H1 (cell line): Measurements from ENCODE around the gene SPAG8. TPM values are rescaled to one million over a fixed set of nuclear protein-coding genes. Genes with fewer than 3 reads are reported as not detected.

Experiments
- CBX5 ChIP-seq: fragments of 300-800, 300-1000 bp; sonication (generic); IDR thresholded peaks from 2 replicates; pipeline ENCODE4 v1.7.1; 2016; ENCODE audit warnings: antibody characterized with exemption, low read length, low read depth
- CREB1 ChIP-seq: IDR thresholded peaks from 2 replicates; pipeline ENCODE4 v1.6.1; 2012; ENCODE audit warnings: inconsistent platforms
- CTCF ChIP-seq, 3 experiments: IDR thresholded peaks; 1 replicate in 2 of 3; 2 replicates in 1 of 3; pipeline versions ENCODE4 v1.5.1 to v1.6.1; 2011; ENCODE audit warnings: low read length in 3 of 3, mild to moderate bottlenecking in 3 of 3, inconsistent platforms in 2 of 3, low read depth in 1 of 3, moderate library complexity in 1 of 3; ENCODE audit not compliant: insufficient read depth in 1 of 3; ENCODE audit errors: control extremely low read depth in 1 of 3
- EGR1 ChIP-seq: IDR thresholded peaks from 2 replicates; pipeline ENCODE4 v1.6.1; 2011; ENCODE audit warnings: low read depth, low read length, borderline replicate concordance
- KDM5A ChIP-seq: fragments of 200-600 bp; IDR thresholded peaks from 2 replicates; pipeline ENCODE4 v1.7.1; 2012; ENCODE audit warnings: mild to moderate bottlenecking, low read length, inconsistent platforms, mixed read lengths
- TAF1 ChIP-seq: IDR thresholded peaks from 2 replicates; pipeline ENCODE4 v1.6.1; 2011; ENCODE audit warnings: mild to moderate bottlenecking, low read depth, low read length
- TAF7 ChIP-seq: optimal IDR thresholded peaks from 2 replicates; pipeline ENCODE3; 2011; ENCODE audit warnings: low read depth, mild to moderate bottlenecking, inconsistent platforms, low read length, moderate library complexity, borderline replicate concordance
- polyA plus RNA-seq, 7 experiments: library from polyadenylated mRNA; depleted of rRNA in 3 of 7; stranded (reverse) in 5 of 7; unstranded in 2 of 7; fragments of >200 nt in 5 of 7; fragments of 200-250 nt in 2 of 7; gene quantifications; 1 replicate in 5 of 7; 2 replicates in 1 of 7; 4 replicates in 1 of 7; pipeline versions ENCODE4 v1.2.1 to v1.2.3, GENCODE V29; 2011 to 2013; ENCODE audit warnings: missing spikeins in 2 of 7, mixed read lengths in 2 of 7
- total RNA-seq: library from RNA; stranded (reverse); fragmentation: NEBNext Ultra II Directional; extraction: Animal tissue kit (Norgen Biotek cat#: 25700); gene quantifications from 2 replicates; pipeline ENCODE4 v1.2.1, GENCODE V29; 2021
- TF ChIP-seq, protein P1 (sequence below): fragments of 300-600 bp; sonication (generic); IDR thresholded peaks from 2 replicates; pipeline ENCODE4 v1.7.1; 2012; ENCODE audit warnings: low read length, moderate library complexity, mild to moderate bottlenecking, inconsistent platforms; ENCODE audit not compliant: insufficient replicate concordance
- TF ChIP-seq, protein P2 (sequence below): IDR thresholded peaks from 2 replicates; pipeline ENCODE4 v1.6.1; 2011; ENCODE audit warnings: low read depth, mild to moderate bottlenecking, low read length; ENCODE audit not compliant: insufficient read depth

The SPAG8 gene
- total and polyA plus RNA-seq, 2 of the 8 experiments (the other 6 are each of a cell fraction or from before 2014, with no cell fraction given) = 0.37 to 0.44 TPM

- TF ChIP-seq, protein P1, sequence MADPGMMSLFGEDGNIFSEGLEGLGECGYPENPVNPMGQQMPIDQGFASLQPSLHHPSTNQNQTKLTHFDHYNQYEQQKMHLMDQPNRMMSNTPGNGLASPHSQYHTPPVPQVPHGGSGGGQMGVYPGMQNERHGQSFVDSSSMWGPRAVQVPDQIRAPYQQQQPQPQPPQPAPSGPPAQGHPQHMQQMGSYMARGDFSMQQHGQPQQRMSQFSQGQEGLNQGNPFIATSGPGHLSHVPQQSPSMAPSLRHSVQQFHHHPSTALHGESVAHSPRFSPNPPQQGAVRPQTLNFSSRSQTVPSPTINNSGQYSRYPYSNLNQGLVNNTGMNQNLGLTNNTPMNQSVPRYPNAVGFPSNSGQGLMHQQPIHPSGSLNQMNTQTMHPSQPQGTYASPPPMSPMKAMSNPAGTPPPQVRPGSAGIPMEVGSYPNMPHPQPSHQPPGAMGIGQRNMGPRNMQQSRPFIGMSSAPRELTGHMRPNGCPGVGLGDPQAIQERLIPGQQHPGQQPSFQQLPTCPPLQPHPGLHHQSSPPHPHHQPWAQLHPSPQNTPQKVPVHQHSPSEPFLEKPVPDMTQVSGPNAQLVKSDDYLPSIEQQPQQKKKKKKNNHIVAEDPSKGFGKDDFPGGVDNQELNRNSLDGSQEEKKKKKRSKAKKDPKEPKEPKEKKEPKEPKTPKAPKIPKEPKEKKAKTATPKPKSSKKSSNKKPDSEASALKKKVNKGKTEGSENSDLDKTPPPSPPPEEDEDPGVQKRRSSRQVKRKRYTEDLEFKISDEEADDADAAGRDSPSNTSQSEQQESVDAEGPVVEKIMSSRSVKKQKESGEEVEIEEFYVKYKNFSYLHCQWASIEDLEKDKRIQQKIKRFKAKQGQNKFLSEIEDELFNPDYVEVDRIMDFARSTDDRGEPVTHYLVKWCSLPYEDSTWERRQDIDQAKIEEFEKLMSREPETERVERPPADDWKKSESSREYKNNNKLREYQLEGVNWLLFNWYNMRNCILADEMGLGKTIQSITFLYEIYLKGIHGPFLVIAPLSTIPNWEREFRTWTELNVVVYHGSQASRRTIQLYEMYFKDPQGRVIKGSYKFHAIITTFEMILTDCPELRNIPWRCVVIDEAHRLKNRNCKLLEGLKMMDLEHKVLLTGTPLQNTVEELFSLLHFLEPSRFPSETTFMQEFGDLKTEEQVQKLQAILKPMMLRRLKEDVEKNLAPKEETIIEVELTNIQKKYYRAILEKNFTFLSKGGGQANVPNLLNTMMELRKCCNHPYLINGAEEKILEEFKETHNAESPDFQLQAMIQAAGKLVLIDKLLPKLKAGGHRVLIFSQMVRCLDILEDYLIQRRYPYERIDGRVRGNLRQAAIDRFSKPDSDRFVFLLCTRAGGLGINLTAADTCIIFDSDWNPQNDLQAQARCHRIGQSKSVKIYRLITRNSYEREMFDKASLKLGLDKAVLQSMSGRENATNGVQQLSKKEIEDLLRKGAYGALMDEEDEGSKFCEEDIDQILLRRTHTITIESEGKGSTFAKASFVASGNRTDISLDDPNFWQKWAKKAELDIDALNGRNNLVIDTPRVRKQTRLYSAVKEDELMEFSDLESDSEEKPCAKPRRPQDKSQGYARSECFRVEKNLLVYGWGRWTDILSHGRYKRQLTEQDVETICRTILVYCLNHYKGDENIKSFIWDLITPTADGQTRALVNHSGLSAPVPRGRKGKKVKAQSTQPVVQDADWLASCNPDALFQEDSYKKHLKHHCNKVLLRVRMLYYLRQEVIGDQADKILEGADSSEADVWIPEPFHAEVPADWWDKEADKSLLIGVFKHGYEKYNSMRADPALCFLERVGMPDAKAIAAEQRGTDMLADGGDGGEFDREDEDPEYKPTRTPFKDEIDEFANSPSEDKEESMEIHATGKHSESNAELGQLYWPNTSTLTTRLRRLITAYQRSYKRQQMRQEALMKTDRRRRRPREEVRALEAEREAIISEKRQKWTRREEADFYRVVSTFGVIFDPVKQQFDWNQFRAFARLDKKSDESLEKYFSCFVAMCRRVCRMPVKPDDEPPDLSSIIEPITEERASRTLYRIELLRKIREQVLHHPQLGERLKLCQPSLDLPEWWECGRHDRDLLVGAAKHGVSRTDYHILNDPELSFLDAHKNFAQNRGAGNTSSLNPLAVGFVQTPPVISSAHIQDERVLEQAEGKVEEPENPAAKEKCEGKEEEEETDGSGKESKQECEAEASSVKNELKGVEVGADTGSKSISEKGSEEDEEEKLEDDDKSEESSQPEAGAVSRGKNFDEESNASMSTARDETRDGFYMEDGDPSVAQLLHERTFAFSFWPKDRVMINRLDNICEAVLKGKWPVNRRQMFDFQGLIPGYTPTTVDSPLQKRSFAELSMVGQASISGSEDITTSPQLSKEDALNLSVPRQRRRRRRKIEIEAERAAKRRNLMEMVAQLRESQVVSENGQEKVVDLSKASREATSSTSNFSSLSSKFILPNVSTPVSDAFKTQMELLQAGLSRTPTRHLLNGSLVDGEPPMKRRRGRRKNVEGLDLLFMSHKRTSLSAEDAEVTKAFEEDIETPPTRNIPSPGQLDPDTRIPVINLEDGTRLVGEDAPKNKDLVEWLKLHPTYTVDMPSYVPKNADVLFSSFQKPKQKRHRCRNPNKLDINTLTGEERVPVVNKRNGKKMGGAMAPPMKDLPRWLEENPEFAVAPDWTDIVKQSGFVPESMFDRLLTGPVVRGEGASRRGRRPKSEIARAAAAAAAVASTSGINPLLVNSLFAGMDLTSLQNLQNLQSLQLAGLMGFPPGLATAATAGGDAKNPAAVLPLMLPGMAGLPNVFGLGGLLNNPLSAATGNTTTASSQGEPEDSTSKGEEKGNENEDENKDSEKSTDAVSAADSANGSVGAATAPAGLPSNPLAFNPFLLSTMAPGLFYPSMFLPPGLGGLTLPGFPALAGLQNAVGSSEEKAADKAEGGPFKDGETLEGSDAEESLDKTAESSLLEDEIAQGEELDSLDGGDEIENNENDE = no peak
- TF ChIP-seq TAF1 (no peak), KDM5A (no peak), TAF7 (no peak), CTCF (IDR thresholded peaks at IDR 0.05; ENCODE audit: control extremely low read depth in 1 of 3, insufficient read depth in 1 of 3, low read depth in 1 of 3, low read length in 3 of 3) (no peak), EGR1 (no peak), CREB1 (no peak), CBX5 (no peak)
- TF ChIP-seq, protein P2, sequence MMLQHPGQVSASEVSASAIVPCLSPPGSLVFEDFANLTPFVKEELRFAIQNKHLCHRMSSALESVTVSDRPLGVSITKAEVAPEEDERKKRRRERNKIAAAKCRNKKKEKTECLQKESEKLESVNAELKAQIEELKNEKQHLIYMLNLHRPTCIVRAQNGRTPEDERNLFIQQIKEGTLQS = no peak
These were observed 51.4 kb downstream of the SPAG8 start (continued) for GRCh38 chr9:35760651-35761050.
